Panc1 (cell line): ENCODE data around the gene MAP4K2. TPM values are rescaled to one million over a fixed set of nuclear protein-coding genes. Genes with fewer than 3 reads are reported as not detected.

ENCODE experiments used
- ATAC-seq: fragments of 200-7000 bp; cut with Tn5 transposase; 2 replicates; pipeline ENCODE4 v1.9.1; 2020; ENCODE audit warnings: mild to moderate bottlenecking, moderate library complexity
- BruUV-seq: library from RNA; stranded (reverse); fragments of 400-500 nt; replicated peaks from 2 replicates; lab custom pipeline; 2021; lab: Mats Ljungman, UMichigan
- CTCF ChIA-PET: fragments of 300-600 bp; sonication (Branson Sonifier 250); formaldehyde crosslinking; loops from one replicate; lab custom pipeline; 2022; ENCODE audit warnings: antibody characterized with exemption; lab: Charles Lee
- POLR2A ChIA-PET: fragments of 300-600 bp; sonication (Branson Sonifier 250); formaldehyde crosslinking; loops from one replicate; lab custom pipeline; 2022; ENCODE audit warnings: antibody characterized with exemption; lab: Charles Lee
- DNase-seq: peaks from one replicate; pipeline ENCODE4 v3.0.0-alpha.2; 2010; ENCODE audit warnings: low read depth, low spot score
- H3K27ac ChIP-seq: 2 replicates; pipeline ENCODE4 v1.5.1; 2011; ENCODE audit warnings: mild to moderate bottlenecking, low read length, inconsistent platforms
- H3K27me3 ChIP-seq: fragments of 200-500 bp; sonication (Bioruptor generic); 2 replicates; pipeline ENCODE4 v1.6.0; 2014; ENCODE audit warnings: low read length, inconsistent platforms; ENCODE audit not compliant: control insufficient read depth, insufficient read depth
- H3K36me3 ChIP-seq: fragments of 200-500 bp; sonication (Bioruptor generic); 2 replicates; pipeline ENCODE4 v1.5.1; 2014; ENCODE audit warnings: inconsistent platforms, mild to moderate bottlenecking, low read length, moderate library complexity; ENCODE audit not compliant: control insufficient read depth, insufficient read depth
- H3K4me1 ChIP-seq: 2 replicates; pipeline ENCODE4 v1.5.1; 2011; ENCODE audit warnings: inconsistent platforms, mild to moderate bottlenecking, low read length, moderate library complexity; ENCODE audit not compliant: control insufficient read depth, insufficient read depth
- H3K4me3 ChIP-seq, 2 experiments: 2 replicates each; pipeline ENCODE4 v1.5.1; 2011 to 2012; ENCODE audit warnings: low read depth in 2 of 2, low read length in 2 of 2, mild to moderate bottlenecking in 2 of 2, inconsistent platforms in 1 of 2, moderate library complexity in 1 of 2
- H3K9me3 ChIP-seq: fragments of 200-500 bp; sonication (Bioruptor generic); 2 replicates; pipeline ENCODE4 v1.5.1; 2014; ENCODE audit warnings: low read depth, mild to moderate bottlenecking, inconsistent platforms, low read length, moderate library complexity; ENCODE audit not compliant: control insufficient read depth, insufficient read depth
- CTCF ChIP-seq: fragments of 450-650 bp; IDR thresholded peaks from 2 replicates; pipeline ENCODE4 v1.5.1; 2017; ENCODE audit warnings: mild to moderate bottlenecking
- POLR2AphosphoS5 ChIP-seq: IDR thresholded peaks from 2 replicates; pipeline ENCODE4 v1.6.1; 2012; ENCODE audit warnings: mild to moderate bottlenecking, low read depth, low read length, moderate library complexity
- REST ChIP-seq, 2 experiments: IDR thresholded peaks; 2 replicates each; pipeline ENCODE4 v1.6.1; 2011 to 2012; ENCODE audit warnings: low read depth in 2 of 2, control low read depth in 1 of 2, low read length in 1 of 2, mild to moderate bottlenecking in 1 of 2, moderate library complexity in 1 of 2; ENCODE audit not compliant: insufficient read depth in 1 of 2
- SIN3A ChIP-seq: IDR thresholded peaks from 2 replicates; pipeline ENCODE4 v1.6.1; 2012; ENCODE audit warnings: low read depth, mild to moderate bottlenecking, low read length, moderate library complexity, borderline replicate concordance; ENCODE audit not compliant: insufficient read depth
- TCF7L2 ChIP-seq: IDR thresholded peaks from 2 replicates; pipeline ENCODE4 v1.6.1; 2011; ENCODE audit warnings: mild to moderate bottlenecking, low read depth, low read length, inconsistent platforms
- in situ Hi-C: cut with HindIII; loops from 2 replicates; pipeline ENCODE4 v1.10.0; 2016; ENCODE audit warnings: low sequenced_read_pairs, low pct_unique_long_range_greater_than_20kb
- intact Hi-C: fragments of 100-400 bp; cut with micrococcal nuclease; formaldehyde crosslinking; loops from one replicate; pipeline ENCODE4 v1.10.0; 2022; ENCODE audit not compliant: unreplicated experiment
- total RNA-seq: library from RNA; stranded (reverse); gene quantifications from one replicate; pipeline ENCODE4 v1.2.1, GENCODE V29; 2021; ENCODE audit not compliant: unreplicated experiment

The MAP4K2 gene
- total RNA-seq, 1 experiment from 2014 or later = 46.4 TPM

- Histone ChIP-seq H3K36me3 (peaks cover 78% of the 10 kb centered on the region), H3K27me3 (no peaks in the 10 kb centered on the region), H3K9me3 (no peaks in the 10 kb centered on the region), H3K27ac (no peak overlapping the region), H3K4me3 (no peak overlapping the region), H3K4me1 (no peaks in the 10 kb centered on the region)
- intact Hi-C loops = no loop called here
- TF ChIP-seq TCF7L2 = no peak
- TF ChIP-seq SIN3A = no peak
- no peak for TF ChIP-seq REST (IDR thresholded peaks at IDR 0.05; ENCODE audit: insufficient read depth in 1 of 2, low read depth in 2 of 2, low read length in 1 of 2)
- no peak for TF ChIP-seq POLR2AphosphoS5
- TF ChIP-seq CTCF = no peak
- BruUV-seq = no TSS peak
- no peak for DNase-seq
- POLR2A ChIA-PET = no interaction called here
- in situ Hi-C loops = no loop called here
- CTCF ChIA-PET = no interaction called here
- no peak for ATAC-seq
Observed at GRCh38 chr11:64770120-64770519, 32.9 kb downstream of the MAP4K2 start.

GRCh38 chr11:64769283-64769682, 33.7 kb downstream of the MAP4K2 start:
- H3K4me3 ChIP-seq = no peak overlapping the region
- H3K4me1 ChIP-seq = peaks cover 8% of the 10 kb centered on the region
- POLR2A ChIA-PET = no interaction called here
- ATAC-seq = no peak
- peaks cover 79% of the 10 kb centered on the region for H3K36me3 ChIP-seq
- DNase-seq = no peak
- H3K27me3 ChIP-seq = no peaks in the 10 kb centered on the region
- in situ Hi-C loops (no loop called here), intact Hi-C loops (no loop called here)
- H3K27ac ChIP-seq = no peak overlapping the region
- no peaks in the 10 kb centered on the region for H3K9me3 ChIP-seq
- no peak; the same call in 1 of the 2 replicates for TF ChIP-seq POLR2AphosphoS5
- TF ChIP-seq TCF7L2 = no peak
- TF ChIP-seq SIN3A = no peak
- TF ChIP-seq CTCF = no peak
- TF ChIP-seq REST (IDR thresholded peaks at IDR 0.05; ENCODE audit: insufficient read depth in 1 of 2, low read depth in 2 of 2, low read length in 1 of 2) = no peak
- BruUV-seq = no TSS peak
- CTCF ChIA-PET = no interaction called here
